ENCODE measurements around the gene FXYD3.
A peak's percentile ranks its signal among the peaks of the same experiment; 100 is the strongest.

The FXYD3 gene

DNA sequence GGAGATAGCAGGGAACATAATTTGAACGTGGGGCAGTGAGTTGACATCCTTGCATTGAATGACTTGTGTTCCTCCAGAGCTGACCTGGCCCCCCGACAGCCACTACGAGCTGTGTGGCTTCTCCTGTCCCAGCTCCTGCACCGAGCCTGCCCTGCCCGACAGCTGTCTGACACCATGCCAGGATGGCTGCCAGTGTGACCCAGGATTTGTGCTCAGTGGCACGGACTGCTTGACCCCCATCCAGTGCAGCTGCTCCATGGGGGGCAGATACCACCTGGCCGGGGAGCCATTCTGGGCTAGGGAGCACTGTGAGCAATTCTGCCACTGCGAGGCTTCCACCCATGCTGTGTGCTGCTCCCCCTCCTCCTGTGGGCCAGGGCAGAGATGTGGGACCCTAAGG is 29.2 kb upstream of the FXYD3 start:
- no peak for TF ChIP-seq ZFX (IDR thresholded peaks at IDR 0.05; ENCODE audit: borderline replicate concordance)
- TF ChIP-seq, protein P1, sequence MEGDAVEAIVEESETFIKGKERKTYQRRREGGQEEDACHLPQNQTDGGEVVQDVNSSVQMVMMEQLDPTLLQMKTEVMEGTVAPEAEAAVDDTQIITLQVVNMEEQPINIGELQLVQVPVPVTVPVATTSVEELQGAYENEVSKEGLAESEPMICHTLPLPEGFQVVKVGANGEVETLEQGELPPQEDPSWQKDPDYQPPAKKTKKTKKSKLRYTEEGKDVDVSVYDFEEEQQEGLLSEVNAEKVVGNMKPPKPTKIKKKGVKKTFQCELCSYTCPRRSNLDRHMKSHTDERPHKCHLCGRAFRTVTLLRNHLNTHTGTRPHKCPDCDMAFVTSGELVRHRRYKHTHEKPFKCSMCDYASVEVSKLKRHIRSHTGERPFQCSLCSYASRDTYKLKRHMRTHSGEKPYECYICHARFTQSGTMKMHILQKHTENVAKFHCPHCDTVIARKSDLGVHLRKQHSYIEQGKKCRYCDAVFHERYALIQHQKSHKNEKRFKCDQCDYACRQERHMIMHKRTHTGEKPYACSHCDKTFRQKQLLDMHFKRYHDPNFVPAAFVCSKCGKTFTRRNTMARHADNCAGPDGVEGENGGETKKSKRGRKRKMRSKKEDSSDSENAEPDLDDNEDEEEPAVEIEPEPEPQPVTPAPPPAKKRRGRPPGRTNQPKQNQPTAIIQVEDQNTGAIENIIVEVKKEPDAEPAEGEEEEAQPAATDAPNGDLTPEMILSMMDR (IDR thresholded peaks at IDR 0.05): no peak
- no peak overlapping the region for H3K27ac ChIP-seq

DNA sequence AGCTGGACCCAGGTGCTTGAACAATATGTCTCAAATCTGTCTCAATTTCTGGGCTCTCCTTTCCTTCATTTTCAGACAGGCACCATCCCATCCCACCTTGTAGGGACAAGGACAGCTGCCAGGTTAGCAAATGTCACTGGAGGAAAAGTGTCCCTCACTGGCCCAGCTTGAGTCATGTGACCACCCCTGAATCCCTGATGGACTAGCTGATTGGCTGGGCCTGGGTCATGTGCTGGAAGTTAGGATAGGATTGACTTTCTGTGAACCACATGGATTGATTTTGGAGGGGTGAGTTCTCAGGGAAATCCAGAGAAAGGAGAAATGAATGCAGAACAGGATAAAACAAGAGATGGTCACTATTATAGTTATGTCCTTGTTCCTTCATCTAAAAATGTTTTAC is 28.2 kb upstream of the FXYD3 start:
- no peak for TF ChIP-seq ZFX (IDR thresholded peaks at IDR 0.05; ENCODE audit: borderline replicate concordance)
- TF ChIP-seq, protein P1 (IDR thresholded peaks at IDR 0.05): no peak
- H3K27ac ChIP-seq: no peak overlapping the region

DNA sequence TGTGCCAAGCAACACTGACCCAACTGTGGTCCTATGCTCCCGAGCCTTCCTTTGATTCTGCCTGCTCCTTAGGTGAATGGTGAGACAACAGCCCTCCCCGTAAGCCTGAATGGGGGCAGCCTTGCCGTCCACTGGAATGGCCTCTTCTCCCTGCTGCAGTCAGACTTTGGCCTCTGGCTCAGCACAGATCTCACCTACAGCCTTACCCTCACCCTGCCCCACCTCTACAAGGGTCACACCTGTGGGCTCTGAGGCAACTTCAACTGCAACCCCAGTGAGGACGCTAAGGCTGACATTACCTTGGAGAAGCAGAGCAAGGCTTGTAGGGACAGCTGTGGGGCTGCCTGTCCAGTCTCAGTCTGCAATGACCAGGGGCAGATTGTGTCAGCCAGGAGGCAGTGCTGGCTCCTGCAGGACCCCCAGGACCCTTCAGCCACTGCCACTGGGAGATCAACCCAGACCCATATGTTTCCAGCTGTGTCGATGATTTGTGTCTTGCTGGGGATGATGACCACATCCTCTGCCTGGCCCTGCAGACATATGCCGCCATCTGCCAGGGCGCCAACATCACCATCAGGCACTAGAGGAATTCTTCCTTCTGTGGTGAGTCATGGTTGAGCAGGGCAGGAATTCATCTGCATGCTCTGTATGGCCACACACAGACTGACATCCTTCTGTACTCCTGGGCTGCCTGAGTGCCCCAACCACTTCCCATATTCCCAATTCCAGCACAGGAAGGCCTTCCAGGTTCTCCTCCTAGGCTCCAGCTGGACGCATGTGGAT is 27.3 kb upstream of the FXYD3 start:
- TF ChIP-seq, protein P1 (IDR thresholded peaks at IDR 0.05): no peak
- no peak for TF ChIP-seq ZFX (IDR thresholded peaks at IDR 0.05; ENCODE audit: borderline replicate concordance)
- H3K27ac ChIP-seq: no peak overlapping the region

DNA sequence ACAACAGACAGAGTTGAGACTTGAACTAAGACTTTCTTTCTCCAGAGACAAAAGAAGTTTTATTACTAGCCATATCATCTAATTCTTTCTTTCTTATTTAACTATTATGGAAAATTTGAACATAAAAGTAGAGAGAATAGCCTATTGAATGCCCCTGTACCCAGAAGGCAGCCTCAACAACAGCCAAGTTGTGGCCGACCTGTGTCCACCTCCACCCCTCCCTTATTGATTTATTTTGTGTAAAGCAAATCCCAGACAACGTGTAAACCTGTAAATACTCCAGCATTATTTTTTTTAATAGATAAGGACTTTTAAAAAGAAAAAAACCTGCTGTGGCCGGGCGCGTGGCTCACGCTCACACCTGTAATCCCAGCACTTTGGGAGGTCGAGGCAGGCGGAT is 26.1 kb upstream of the FXYD3 start:
- no peak overlapping the region for H3K27ac ChIP-seq
- TF ChIP-seq, protein P1 (IDR thresholded peaks at IDR 0.05): no peak
- TF ChIP-seq ZFX (IDR thresholded peaks at IDR 0.05; ENCODE audit: borderline replicate concordance): no peak

DNA sequence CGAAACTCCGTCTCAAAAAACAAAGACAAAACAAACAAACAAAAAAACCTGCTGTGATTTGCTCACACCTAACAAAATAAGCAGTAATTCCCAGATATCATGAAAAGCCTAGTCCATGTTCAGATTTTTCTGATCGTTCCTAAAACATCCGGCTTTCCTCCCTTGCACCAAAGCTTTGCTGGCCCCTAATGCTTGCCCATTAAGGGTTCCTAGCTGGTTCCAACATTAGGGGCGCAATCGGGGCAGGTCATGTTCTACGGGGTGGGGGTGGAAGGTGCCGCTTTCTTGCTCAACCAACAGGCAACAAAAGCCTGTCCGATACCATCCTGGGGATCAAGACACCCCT is 25.5 kb upstream of the FXYD3 start:
- no peak overlapping the region for H3K27ac ChIP-seq
- TF ChIP-seq, protein P1 (IDR thresholded peaks at IDR 0.05): no peak
- no peak for TF ChIP-seq ZFX (IDR thresholded peaks at IDR 0.05; ENCODE audit: borderline replicate concordance)

DNA sequence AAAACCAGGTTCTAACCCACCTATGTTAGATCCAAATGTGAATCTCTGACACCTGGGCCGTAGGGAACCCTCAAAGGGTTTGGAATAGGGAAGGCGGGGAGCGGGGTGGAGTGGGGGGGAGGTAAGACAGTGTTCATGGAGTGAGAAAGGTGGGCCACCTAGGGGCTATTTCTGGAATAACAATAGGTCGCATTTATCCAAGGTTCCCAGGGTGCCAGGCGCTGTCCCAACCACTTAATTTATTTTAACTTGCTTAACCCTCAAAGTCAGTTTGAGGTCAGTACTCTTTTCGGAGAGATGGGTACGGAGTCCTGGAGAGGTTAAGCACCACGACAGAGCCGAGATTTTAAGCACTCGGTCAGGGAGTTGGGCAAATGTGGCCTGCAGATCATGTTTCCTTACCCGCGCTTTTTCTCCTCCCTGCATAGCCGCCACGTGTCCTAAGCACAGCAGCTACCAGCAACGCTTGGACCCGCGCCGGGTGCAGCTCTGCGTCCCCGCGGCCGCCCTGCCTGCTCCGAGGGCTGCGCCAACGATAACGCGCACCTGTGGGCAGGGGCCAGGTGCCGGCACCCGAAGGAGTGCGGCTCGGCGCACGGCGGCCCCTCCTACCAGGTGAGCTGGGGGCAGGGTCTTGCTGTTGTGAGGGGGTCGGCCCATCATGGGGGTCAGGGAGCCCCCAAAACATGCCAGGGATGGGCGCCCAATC is 25.0 kb upstream of the FXYD3 start:
- H3K27ac ChIP-seq: peak overlapping the region; percentile 36; the same call in 1 of the 2 replicates
- TF ChIP-seq ZFX (IDR thresholded peaks at IDR 0.05; ENCODE audit: borderline replicate concordance): no peak
- TF ChIP-seq, protein P1 (IDR thresholded peaks at IDR 0.05): peak; percentile 82

DNA sequence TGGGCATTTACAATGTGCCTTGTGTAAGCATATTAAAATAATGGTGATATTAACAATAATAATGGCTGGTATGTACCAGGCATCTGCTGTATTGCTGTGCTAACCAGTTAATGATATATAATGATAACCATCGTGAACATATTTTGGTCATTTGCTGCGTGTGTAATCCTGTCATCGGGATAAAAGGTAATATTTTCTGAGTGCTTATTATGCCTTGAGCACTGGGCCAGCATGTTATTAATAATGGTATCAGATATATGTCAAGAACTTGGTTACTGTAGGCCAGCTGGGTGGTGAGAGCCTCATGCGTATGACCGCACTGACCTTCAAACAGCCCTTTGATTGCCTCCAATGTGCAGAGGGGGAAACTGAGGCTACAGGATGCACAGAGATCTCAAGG is 22.2 kb upstream of the FXYD3 start:
- H3K27ac ChIP-seq: no peak overlapping the region
- TF ChIP-seq, protein P1 (IDR thresholded peaks at IDR 0.05): no peak
- TF ChIP-seq ZFX (IDR thresholded peaks at IDR 0.05; ENCODE audit: borderline replicate concordance): no peak
